Measurements from ENCODE around the gene HDAC9.

GRCh38 chr7:18496341-18496700 lies 772 bp downstream of the HDAC9 start:
- TF ChIP-seq CTCF (IDR thresholded peaks at IDR 0.05), result no peak
- TF ChIP-seq POLR2A (IDR thresholded peaks at IDR 0.05), result no peak
